ENCODE data around the gene ARHGAP44. TPM values are rescaled to one million over a fixed set of nuclear protein-coding genes. Genes with fewer than 3 reads are reported as not detected.

Gene ARHGAP44
- total and polyA plus RNA-seq, 2 of the 4 experiments (the other 2 are of a cell fraction): 0.54 to 1.0 TPM

- H3K9ac ChIP-seq (ENCODE audit: low read depth, low read length): no peak overlapping the region
- no peaks in the 10 kb centered on the region for H3K27me3 ChIP-seq (ENCODE audit: control insufficient read depth, insufficient read depth, low read length)
- H4K5ac ChIP-seq (ENCODE audit: low read depth, low read length): no peak overlapping the region
- no peaks in the 10 kb centered on the region for H3K9me3 ChIP-seq (ENCODE audit: control insufficient read depth, insufficient read depth, low read length)
- peaks cover 4% of the 10 kb centered on the region; the same call in 1 of the 2 replicates for H3K4me1 ChIP-seq (ENCODE audit: control insufficient read depth, insufficient read depth, low read length)
- H3K79me1 ChIP-seq (ENCODE audit: low read depth in 1 of 2, low read length in 2 of 2): no peaks in the 10 kb centered on the region
- H4K91ac ChIP-seq (ENCODE audit: insufficient read depth, low read depth, low read length): no peak overlapping the region
- H3K4me2 ChIP-seq (ENCODE audit: low read depth, low read length): no peak overlapping the region
- H2BK15ac ChIP-seq (ENCODE audit: low read depth, low read length): no peak overlapping the region
- no peak overlapping the region for H3K4ac ChIP-seq (ENCODE audit: low read depth, low read length)
- H3K23ac ChIP-seq (ENCODE audit: low read depth, low read length): no peak overlapping the region
- H3K56ac ChIP-seq (ENCODE audit: extremely low read depth, insufficient read depth, low read length): no peak overlapping the region
- H2AK9ac ChIP-seq (replicated peaks; ENCODE audit: low read depth, low read length, poor library complexity): no peak overlapping the region
- CTCF ChIA-PET: interaction anchor here (1.0 kb wide), 1 partner anchor 238 kb away, joined by 6 read pairs; no protein-coding TSS in a partner anchor
- 86% methylated on average over 1 of the region's 12 CpGs; no CpG with 5 or more reads in 1 of the 2 experiments for WGBS, 2 experiments (ENCODE audit: extremely low coverage in 2 of 2, insufficient read length in 1 of 2)
- H3K18ac ChIP-seq (ENCODE audit: low read depth, low read length): no peak overlapping the region
- H2BK5ac ChIP-seq (ENCODE audit: low read depth, low read length, poor library complexity, severe bottlenecking): no peak overlapping the region
- no peak for ATAC-seq (ENCODE audit: low read depth)
- no peak overlapping the region for H3K27ac ChIP-seq (ENCODE audit: insufficient read depth, low read length)
- no peak overlapping the region for H2AK5ac ChIP-seq (ENCODE audit: low read depth, low read length)
- TF ChIP-seq, protein P1, sequence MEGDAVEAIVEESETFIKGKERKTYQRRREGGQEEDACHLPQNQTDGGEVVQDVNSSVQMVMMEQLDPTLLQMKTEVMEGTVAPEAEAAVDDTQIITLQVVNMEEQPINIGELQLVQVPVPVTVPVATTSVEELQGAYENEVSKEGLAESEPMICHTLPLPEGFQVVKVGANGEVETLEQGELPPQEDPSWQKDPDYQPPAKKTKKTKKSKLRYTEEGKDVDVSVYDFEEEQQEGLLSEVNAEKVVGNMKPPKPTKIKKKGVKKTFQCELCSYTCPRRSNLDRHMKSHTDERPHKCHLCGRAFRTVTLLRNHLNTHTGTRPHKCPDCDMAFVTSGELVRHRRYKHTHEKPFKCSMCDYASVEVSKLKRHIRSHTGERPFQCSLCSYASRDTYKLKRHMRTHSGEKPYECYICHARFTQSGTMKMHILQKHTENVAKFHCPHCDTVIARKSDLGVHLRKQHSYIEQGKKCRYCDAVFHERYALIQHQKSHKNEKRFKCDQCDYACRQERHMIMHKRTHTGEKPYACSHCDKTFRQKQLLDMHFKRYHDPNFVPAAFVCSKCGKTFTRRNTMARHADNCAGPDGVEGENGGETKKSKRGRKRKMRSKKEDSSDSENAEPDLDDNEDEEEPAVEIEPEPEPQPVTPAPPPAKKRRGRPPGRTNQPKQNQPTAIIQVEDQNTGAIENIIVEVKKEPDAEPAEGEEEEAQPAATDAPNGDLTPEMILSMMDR (conservative IDR thresholded peaks at IDR 0.05; ENCODE audit: low read depth, low read length): no peak
- no peak for TF ChIP-seq CHD1 (IDR thresholded peaks at IDR 0.05; ENCODE audit: low read depth, low read length)
- no peak for TF ChIP-seq RCOR1 (IDR thresholded peaks at IDR 0.05; ENCODE audit: insufficient replicate concordance, low read length)
- TF ChIP-seq CEBPB (IDR thresholded peaks at IDR 0.05; ENCODE audit: low read depth, low read length): no peak
- no peak for TF ChIP-seq NFE2L2 (IDR thresholded peaks at IDR 0.05; ENCODE audit: low read depth, low read length)
- TF ChIP-seq RAD21 (IDR thresholded peaks at IDR 0.05; ENCODE audit: low read length): no peak
- TF ChIP-seq, protein P2, sequence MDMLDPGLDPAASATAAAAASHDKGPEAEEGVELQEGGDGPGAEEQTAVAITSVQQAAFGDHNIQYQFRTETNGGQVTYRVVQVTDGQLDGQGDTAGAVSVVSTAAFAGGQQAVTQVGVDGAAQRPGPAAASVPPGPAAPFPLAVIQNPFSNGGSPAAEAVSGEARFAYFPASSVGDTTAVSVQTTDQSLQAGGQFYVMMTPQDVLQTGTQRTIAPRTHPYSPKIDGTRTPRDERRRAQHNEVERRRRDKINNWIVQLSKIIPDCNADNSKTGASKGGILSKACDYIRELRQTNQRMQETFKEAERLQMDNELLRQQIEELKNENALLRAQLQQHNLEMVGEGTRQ (IDR thresholded peaks at IDR 0.05; ENCODE audit: low read depth, low read length): no peak
- dilution Hi-C loops (cut with HindIII; ENCODE audit: low sequenced_read_pairs, unreplicated experiment): no loop called here
- POLR2A ChIA-PET (ENCODE audit: unreplicated experiment): no interaction called here
- H2BK20ac ChIP-seq (ENCODE audit: low read depth, low read length): no peak overlapping the region
- no peaks in the 10 kb centered on the region for H4K20me1 ChIP-seq (ENCODE audit: insufficient read depth, low read length)
- in situ Hi-C loops (cut with MboI; ENCODE audit: low sequenced_read_pairs): no loop called here
- H3K14ac ChIP-seq (replicated peaks; ENCODE audit: low read depth, low read length): no peak overlapping the region
- H3K36me3 ChIP-seq (ENCODE audit: control insufficient read depth, insufficient read depth, low read length): no peaks in the 10 kb centered on the region
- no peak overlapping the region for H2BK120ac ChIP-seq (ENCODE audit: low read depth, low read length)
- H2AFZ ChIP-seq (replicated peaks; ENCODE audit: low read length, poor library complexity): peak overlapping the region; percentile 4
- no peak overlapping the region for H3K4me3 ChIP-seq (ENCODE audit: insufficient read depth, low read depth, low read length)
- intact Hi-C loops (cut with micrococcal nuclease): loop anchor here (10.0 kb wide), 1 partner anchor 195 kb away; the partner anchor contains the start of gene ARHGAP44
- no peak overlapping the region for H4K8ac ChIP-seq (ENCODE audit: low read depth in 2 of 2, low read length in 2 of 2)
- peak; percentile 48 for DNase-seq
- no peaks in the 10 kb centered on the region; the same call in 1 of the 2 replicates for H3K9me1 ChIP-seq (ENCODE audit: insufficient read depth, low read length)
- no TSS peak for BruUV-seq (replicated peaks)
Measured at GRCh38 chr17:12979826-12980500, 190.7 kb downstream of the ARHGAP44 start.

All from IMR-90 (cell line).